HFFc6 (cell line): Measurements from ENCODE around the gene HOXD11. TPM values are rescaled to one million over a fixed set of nuclear protein-coding genes. Genes with fewer than 3 reads are reported as not detected.

Experiments
- DNase-seq: peaks from one replicate; pipeline ENCODE4 v3.0.0-alpha.2; 2018
- H3K27ac Mint-ChIP-seq: 2 replicates; pipeline ENCODE4 v1.8.0; 2020; ENCODE audit warnings: mild to moderate bottlenecking, mixed read lengths
- H3K27me3 Mint-ChIP-seq: 2 replicates; pipeline ENCODE4 v1.8.0; 2021; ENCODE audit warnings: mild to moderate bottlenecking, moderate library complexity, mixed read lengths; ENCODE audit not compliant: insufficient read depth
- H3K36me3 Mint-ChIP-seq: 2 replicates; pipeline ENCODE4 v1.8.0; 2021; ENCODE audit warnings: low read depth, mixed read lengths
- H3K4me1 Mint-ChIP-seq: 2 replicates; pipeline ENCODE4 v1.8.0; 2020; ENCODE audit warnings: low read depth, mixed read lengths
- H3K4me3 Mint-ChIP-seq: 2 replicates; pipeline ENCODE4 v1.8.0; 2020; ENCODE audit warnings: mild to moderate bottlenecking, moderate library complexity, mixed read lengths
- H3K9me3 Mint-ChIP-seq: 2 replicates; pipeline ENCODE4 v1.8.0; 2020; ENCODE audit warnings: mild to moderate bottlenecking, mixed read lengths
- CTCF ChIP-seq: fragments of 200-600 bp; sonication (generic); IDR thresholded peaks from 2 replicates; pipeline ENCODE4 v1.5.0; 2021; ENCODE audit warnings: antibody characterized with exemption, mild to moderate bottlenecking
- total RNA-seq, 6 experiments: library from RNA; stranded (reverse); fragmentation: NEBNext Ultra II Directional; extraction: Animal tissue kit (Norgen Biotek cat#: 25700); gene quantifications; 2 replicates in 1 of 6; 3 replicates in 5 of 6; pipeline ENCODE4 v1.2.3, GENCODE V29; 2021

The HOXD11 gene
- total RNA-seq, 6 experiments from 2014 or later, result 6.0 to 10.2 (median 7.6) TPM

GRCh38 chr2:176114930-176115625 lies 8.0 kb downstream of the HOXD11 start:
- no peak for DNase-seq
- no peaks in the 10 kb centered on the region for H3K9me3 Mint-ChIP-seq
- H3K4me1 Mint-ChIP-seq, result no peaks in the 10 kb centered on the region
- no peaks in the 10 kb centered on the region; the same call in none of the 2 replicates for H3K27me3 Mint-ChIP-seq
- no peak overlapping the region for H3K27ac Mint-ChIP-seq
- peaks cover 22% of the 10 kb centered on the region for H3K36me3 Mint-ChIP-seq
- no peak for TF ChIP-seq CTCF
- no peak overlapping the region for H3K4me3 Mint-ChIP-seq

DNA sequence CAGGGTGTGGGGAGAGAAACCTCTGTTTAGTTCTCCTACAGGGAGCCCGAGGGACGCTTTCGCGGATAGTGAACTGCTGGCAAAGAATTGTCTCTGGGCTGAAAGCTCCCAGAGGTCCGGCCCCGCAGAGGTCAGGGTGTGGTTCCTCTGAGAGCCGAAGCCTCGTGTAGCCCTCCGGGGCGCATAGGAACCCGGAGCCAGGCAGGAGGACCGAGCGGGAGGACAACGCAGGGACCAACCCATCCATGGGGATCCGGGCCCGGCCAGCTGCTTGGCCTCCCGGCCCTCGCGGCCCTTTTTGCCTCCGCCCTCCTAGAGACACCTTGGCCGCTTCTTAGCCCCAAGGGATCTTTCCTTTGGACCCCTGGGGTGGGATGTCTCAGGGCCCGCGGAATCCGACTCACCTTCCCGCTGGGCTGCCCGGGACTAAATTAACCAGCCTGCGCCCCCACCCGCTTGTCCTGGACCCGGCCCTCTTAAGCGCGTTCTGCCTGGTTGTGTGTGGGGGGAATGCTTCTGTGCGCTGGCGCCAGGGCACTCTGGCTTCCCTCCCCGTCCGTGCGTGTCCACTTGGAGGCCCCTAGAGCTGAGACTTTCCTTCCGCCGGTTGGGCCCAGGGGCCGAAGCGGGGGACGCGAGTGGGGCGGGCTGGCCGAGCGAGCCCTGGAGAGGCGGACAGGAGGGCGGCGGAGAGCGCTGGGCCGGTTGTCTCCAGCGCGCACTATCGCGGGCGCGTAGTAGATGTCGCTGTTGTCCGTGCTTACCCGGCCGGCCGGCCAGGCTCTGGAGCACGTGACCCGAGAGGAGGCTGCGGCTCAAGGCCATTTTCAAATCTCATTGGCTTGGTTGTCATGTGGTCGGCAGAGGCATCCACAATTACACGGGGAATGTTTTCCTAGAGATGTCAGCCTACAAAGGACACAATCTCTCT lies 9.1 kb downstream of the HOXD11 start, which contains the start of gene HOXD10:
Gene HOXD10, plus strand, starts transcription at position 896 of the 931 bp plus-strand sequence. CDS start 56 bp downstream, outside the sequence.
- peaks cover 22% of the 10 kb centered on the region for H3K36me3 Mint-ChIP-seq
- no peaks in the 10 kb centered on the region for H3K9me3 Mint-ChIP-seq
- DNase-seq, result no peak
- H3K4me3 Mint-ChIP-seq, result no peak within 1 kb of the TSS
- peaks cover 3% of the 10 kb centered on the region for H3K27me3 Mint-ChIP-seq
- no peaks in the 10 kb centered on the region for H3K4me1 Mint-ChIP-seq
- no peak for TF ChIP-seq CTCF
- no peak within 1 kb of the TSS for H3K27ac Mint-ChIP-seq

DNA sequence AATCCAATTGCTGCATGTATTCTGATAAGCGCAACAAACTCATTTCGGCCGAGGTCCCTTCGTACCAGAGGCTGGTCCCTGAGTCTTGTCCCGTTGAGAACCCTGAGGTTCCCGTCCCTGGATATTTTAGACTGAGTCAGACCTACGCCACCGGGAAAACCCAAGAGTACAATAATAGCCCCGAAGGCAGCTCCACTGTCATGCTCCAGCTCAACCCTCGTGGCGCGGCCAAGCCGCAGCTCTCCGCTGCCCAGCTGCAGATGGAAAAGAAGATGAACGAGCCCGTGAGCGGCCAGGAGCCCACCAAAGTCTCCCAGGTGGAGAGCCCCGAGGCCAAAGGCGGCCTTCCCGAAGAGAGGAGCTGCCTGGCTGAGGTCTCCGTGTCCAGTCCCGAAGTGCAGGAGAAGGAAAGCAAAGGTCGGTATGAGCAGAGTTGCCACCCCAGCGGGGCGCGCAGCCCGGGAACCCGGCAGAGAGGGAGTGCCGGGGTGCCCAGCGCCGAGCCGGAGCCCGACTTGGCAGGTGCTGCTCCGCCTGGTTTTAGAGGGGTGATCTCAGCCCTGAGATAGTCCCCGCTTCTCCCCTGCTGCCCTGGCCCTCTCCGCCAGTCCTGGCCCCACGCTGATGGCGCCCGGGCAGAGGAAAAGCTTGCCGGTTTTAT lies 10.2 kb downstream of the HOXD11 start:
- no peaks in the 10 kb centered on the region for H3K9me3 Mint-ChIP-seq
- no peak overlapping the region for H3K27ac Mint-ChIP-seq
- DNase-seq, result no peak
- H3K36me3 Mint-ChIP-seq, result peaks cover 22% of the 10 kb centered on the region
- no peak overlapping the region for H3K4me3 Mint-ChIP-seq
- no peaks in the 10 kb centered on the region for H3K4me1 Mint-ChIP-seq
- peaks cover 3% of the 10 kb centered on the region for H3K27me3 Mint-ChIP-seq
- TF ChIP-seq CTCF, result no peak

DNA sequence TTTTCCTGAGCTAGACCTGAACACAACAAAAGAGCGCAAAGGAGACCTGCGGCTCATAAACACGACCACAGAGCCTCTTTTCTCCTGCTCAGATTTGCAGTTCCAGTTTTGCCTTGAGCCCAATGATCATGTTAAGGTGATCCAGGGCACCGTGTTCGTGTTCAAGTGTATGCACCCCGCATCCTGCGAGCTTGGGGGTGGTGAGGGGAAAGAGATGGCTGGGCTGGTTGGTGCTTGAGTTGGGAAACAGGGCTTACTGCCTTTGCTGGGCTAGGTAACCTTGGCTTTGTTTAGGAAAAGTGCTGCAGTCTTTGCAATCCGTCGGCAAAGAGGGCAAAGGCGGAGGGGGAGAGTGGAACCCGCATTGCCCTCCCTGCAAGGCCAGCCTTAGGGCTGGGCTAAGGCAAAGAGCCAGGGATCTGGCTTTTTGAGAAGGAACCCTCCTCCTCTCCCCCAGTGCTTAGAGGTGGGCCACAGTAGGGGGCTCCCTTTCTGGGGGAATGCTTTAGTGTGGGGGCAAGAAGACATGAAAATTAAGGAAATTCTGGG lies 10.8 kb downstream of the HOXD11 start:
- H3K4me3 Mint-ChIP-seq, result no peak overlapping the region
- H3K9me3 Mint-ChIP-seq, result no peaks in the 10 kb centered on the region
- no peaks in the 10 kb centered on the region for H3K4me1 Mint-ChIP-seq
- no peak overlapping the region for H3K27ac Mint-ChIP-seq
- H3K27me3 Mint-ChIP-seq, result peaks cover 3% of the 10 kb centered on the region
- H3K36me3 Mint-ChIP-seq, result peaks cover 22% of the 10 kb centered on the region
- TF ChIP-seq CTCF, result no peak
- no peak for DNase-seq

DNA sequence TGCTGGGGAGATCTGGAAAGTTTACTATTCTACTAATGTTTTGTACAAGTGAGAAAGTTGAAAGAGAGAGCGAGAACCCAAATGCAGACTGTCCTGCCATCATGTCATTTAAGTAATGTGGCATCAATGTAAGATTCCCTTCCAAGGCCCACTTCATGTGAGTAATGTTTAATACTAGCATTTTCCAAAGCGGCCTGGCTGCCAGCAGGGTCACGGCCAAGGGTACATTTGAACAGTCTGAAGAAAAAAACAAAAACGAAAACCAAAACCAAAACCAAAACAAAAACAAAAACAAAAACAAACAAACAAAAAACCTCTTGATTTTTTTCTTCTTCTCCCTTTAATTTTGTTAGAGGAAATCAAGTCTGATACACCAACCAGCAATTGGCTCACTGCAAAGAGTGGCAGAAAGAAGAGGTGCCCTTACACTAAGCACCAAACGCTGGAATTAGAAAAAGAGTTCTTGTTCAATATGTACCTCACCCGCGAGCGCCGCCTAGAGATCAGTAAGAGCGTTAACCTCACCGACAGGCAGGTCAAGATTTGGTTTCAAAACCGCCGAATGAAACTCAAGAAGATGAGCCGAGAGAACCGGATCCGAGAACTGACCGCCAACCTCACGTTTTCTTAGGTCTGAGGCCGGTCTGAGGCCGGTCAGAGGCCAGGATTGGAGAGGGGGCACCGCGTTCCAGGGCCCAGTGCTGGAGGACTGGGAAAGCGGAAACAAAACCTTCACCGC lies 11.7 kb downstream of the HOXD11 start:
- H3K4me1 Mint-ChIP-seq, result no peaks in the 10 kb centered on the region
- TF ChIP-seq CTCF, result peak; percentile 48
- peaks cover 22% of the 10 kb centered on the region for H3K36me3 Mint-ChIP-seq
- no peak for DNase-seq
- H3K27me3 Mint-ChIP-seq, result peaks cover 3% of the 10 kb centered on the region
- no peaks in the 10 kb centered on the region for H3K9me3 Mint-ChIP-seq
- no peak overlapping the region for H3K4me3 Mint-ChIP-seq
- no peak overlapping the region for H3K27ac Mint-ChIP-seq
